DOHH2 (cell line): ENCODE data around the gene TMEM132D.

Experiments
- H3F3A ChIP-seq: fragments of 200-600 bp; sonication (generic), shearing (Covaris generic); 2 replicates; pipeline ENCODE4 v1.6.0; 2016; ENCODE audit warnings: antibody characterized with exemption, mild to moderate bottlenecking; ENCODE audit not compliant: control insufficient read depth, insufficient read depth
- H3K27ac ChIP-seq: fragments of 200-600 bp; sonication (generic); 2 replicates; pipeline ENCODE4 v1.5.1; 2014; ENCODE audit warnings: low read depth, mild to moderate bottlenecking, low read length, moderate library complexity
- H3K27me3 ChIP-seq: fragments of 200-600 bp; sonication (generic); 2 replicates; pipeline ENCODE4 v1.6.1; 2014; ENCODE audit warnings: mild to moderate bottlenecking, low read length, mixed read lengths; ENCODE audit not compliant: control insufficient read depth
- H3K36me3 ChIP-seq: fragments of 200-600 bp; sonication (generic); 2 replicates; pipeline ENCODE4 v1.6.1; 2014; ENCODE audit warnings: mild to moderate bottlenecking, low read length, moderate library complexity, mixed read lengths; ENCODE audit not compliant: control insufficient read depth
- H3K4me1 ChIP-seq: fragments of 200-600 bp; sonication (generic); 2 replicates; pipeline ENCODE4 v1.6.1; 2014; ENCODE audit warnings: mild to moderate bottlenecking, low read length, mixed read lengths; ENCODE audit not compliant: control insufficient read depth
- H3K4me2 ChIP-seq: fragments of 200-600 bp; sonication (generic); 2 replicates; pipeline ENCODE4 v1.6.0; 2014; ENCODE audit warnings: mild to moderate bottlenecking, low read length, moderate library complexity
- H3K4me3 ChIP-seq: fragments of 200-600 bp; sonication (generic); 2 replicates; pipeline ENCODE4 v1.5.1; 2014; ENCODE audit warnings: mild to moderate bottlenecking, low read length, mixed read lengths
- H3K79me2 ChIP-seq: fragments of 200-600 bp; sonication (generic); 2 replicates; pipeline ENCODE4 v1.6.1; 2014; ENCODE audit warnings: mild to moderate bottlenecking, low read length, mixed read lengths; ENCODE audit not compliant: control insufficient read depth
- H3K9me2 ChIP-seq: fragments of 200-600 bp; sonication (generic); replicated peaks from 2 replicates; pipeline ENCODE4 v1.6.1; 2014; ENCODE audit warnings: mild to moderate bottlenecking, low read length, mixed read lengths; ENCODE audit not compliant: control insufficient read depth
- H3K9me3 ChIP-seq: fragments of 200-600 bp; sonication (generic); 2 replicates; pipeline ENCODE4 v1.6.1; 2014; ENCODE audit warnings: antibody characterized with exemption, low read length, mixed read lengths; ENCODE audit not compliant: control insufficient read depth, insufficient read depth
- H4K20me1 ChIP-seq: fragments of 200-600 bp; sonication (generic); 2 replicates; pipeline ENCODE4 v1.6.0; 2014; ENCODE audit warnings: low read depth, mild to moderate bottlenecking, antibody characterized with exemption, low read length, moderate library complexity; ENCODE audit not compliant: control insufficient read depth, insufficient read depth
- CTCF ChIP-seq: fragments of 200-600 bp; sonication (generic); IDR thresholded peaks from one replicate; pipeline ENCODE4 v1.5.1; 2014; ENCODE audit warnings: antibody characterized with exemption, mild to moderate bottlenecking, low read depth, low read length; ENCODE audit not compliant: poor library complexity, severe bottlenecking
- EZH2phosphoT487 ChIP-seq: fragments of 200-600 bp; sonication (generic); IDR thresholded peaks from 2 replicates; pipeline ENCODE4 v1.6.1; 2017; ENCODE audit warnings: borderline replicate concordance, mild to moderate bottlenecking, antibody characterized with exemption, low read length, moderate library complexity, mixed read lengths

TMEM132D gene

GRCh38 chr12:129467726-129468125 lies 436.1 kb downstream of the TMEM132D start:
- H3K4me1 ChIP-seq, result no peaks in the 10 kb centered on the region
- no peak overlapping the region for H3K4me3 ChIP-seq
- no peaks in the 10 kb centered on the region for H4K20me1 ChIP-seq
- no peaks in the 10 kb centered on the region for H3K36me3 ChIP-seq
- no peaks in the 10 kb centered on the region for H3K27me3 ChIP-seq
- H3K4me2 ChIP-seq, result no peak overlapping the region
- no peaks in the 10 kb centered on the region for H3K79me2 ChIP-seq
- TF ChIP-seq CTCF, result no peak
- no peak for TF ChIP-seq EZH2phosphoT487
- peaks cover 6% of the 10 kb centered on the region; the same call in 1 of the 2 replicates for H3K9me3 ChIP-seq
- no peaks in the 10 kb centered on the region for H3F3A ChIP-seq
- H3K27ac ChIP-seq, result no peak overlapping the region
- no peaks in the 10 kb centered on the region for H3K9me2 ChIP-seq

GRCh38 chr12:129467289-129467688 lies 436.5 kb downstream of the TMEM132D start:
- no peak overlapping the region for H3K4me2 ChIP-seq
- no peaks in the 10 kb centered on the region for H4K20me1 ChIP-seq
- H3K27me3 ChIP-seq, result no peaks in the 10 kb centered on the region
- H3K36me3 ChIP-seq, result no peaks in the 10 kb centered on the region
- H3K4me1 ChIP-seq, result no peaks in the 10 kb centered on the region
- no peak overlapping the region for H3K27ac ChIP-seq
- H3K9me3 ChIP-seq, result peaks cover 6% of the 10 kb centered on the region; the same call in 1 of the 2 replicates
- TF ChIP-seq CTCF (no peak), EZH2phosphoT487 (no peak)
- no peak overlapping the region for H3K4me3 ChIP-seq
- H3K9me2 ChIP-seq, result no peaks in the 10 kb centered on the region
- no peaks in the 10 kb centered on the region for H3K79me2 ChIP-seq
- H3F3A ChIP-seq, result no peaks in the 10 kb centered on the region

- no peak for TF ChIP-seq CTCF
- H3K27ac ChIP-seq, result no peak overlapping the region
- no peaks in the 10 kb centered on the region for H3K9me2 ChIP-seq
- no peak overlapping the region for H3K4me3 ChIP-seq
- H3K27me3 ChIP-seq, result no peaks in the 10 kb centered on the region
- H3F3A ChIP-seq, result no peaks in the 10 kb centered on the region
- H3K79me2 ChIP-seq, result no peaks in the 10 kb centered on the region
- H3K36me3 ChIP-seq, result no peaks in the 10 kb centered on the region
- peaks cover 6% of the 10 kb centered on the region; the same call in 1 of the 2 replicates for H3K9me3 ChIP-seq
- H3K4me2 ChIP-seq, result no peak overlapping the region
- H4K20me1 ChIP-seq, result no peaks in the 10 kb centered on the region
- no peaks in the 10 kb centered on the region for H3K4me1 ChIP-seq
Measured at GRCh38 chr12:129466499-129466898, 437.3 kb downstream of the TMEM132D start.

GRCh38 chr12:129459886-129460285 lies 443.9 kb downstream of the TMEM132D start:
- Histone ChIP-seq H3K79me2 (no peaks in the 10 kb centered on the region), H3K4me1 (no peaks in the 10 kb centered on the region), H3F3A (no peaks in the 10 kb centered on the region), H4K20me1 (no peaks in the 10 kb centered on the region), H3K27me3 (no peaks in the 10 kb centered on the region), H3K4me2 (no peak overlapping the region), H3K27ac (no peak overlapping the region), H3K9me3 (no peaks in the 10 kb centered on the region), H3K36me3 (no peaks in the 10 kb centered on the region), H3K9me2 (no peaks in the 10 kb centered on the region), H3K4me3 (no peak overlapping the region)
- no peak for TF ChIP-seq CTCF
- no peak for TF ChIP-seq EZH2phosphoT487
